WTC11 (cell line): Measurements from ENCODE around the gene AIDA.

ENCODE experiments used
- AFF4 ChIP-seq: sonication (generic); formaldehyde crosslinking; IDR thresholded peaks from 2 replicates; pipeline ENCODE4 v1.8.1; 2023; ENCODE audit warnings: mild to moderate bottlenecking, missing genetic modification reagents, borderline replicate concordance
- ARID4B ChIP-seq: sonication (generic); formaldehyde crosslinking; IDR thresholded peaks from 2 replicates; pipeline ENCODE4 v1.8.0; 2023; ENCODE audit warnings: missing genetic modification reagents, mild to moderate bottlenecking, borderline replicate concordance
- CTCF ChIP-seq: fragments of 200-600 bp; IDR thresholded peaks from 2 replicates; pipeline ENCODE4 v1.8.0; 2022; ENCODE audit warnings: antibody characterized with exemption
- ESRRA ChIP-seq: sonication (generic); formaldehyde crosslinking; IDR thresholded peaks from 2 replicates; pipeline ENCODE4 v1.8.1; 2022; ENCODE audit warnings: mild to moderate bottlenecking, missing genetic modification reagents, borderline replicate concordance
- SOX15 ChIP-seq: fragments of 250-450 bp; sonication (Bioruptor Pico); IDR thresholded peaks from 2 replicates; pipeline ENCODE4 v1.9.0; 2021; ENCODE audit warnings: mild to moderate bottlenecking
- ZBTB43 ChIP-seq: sonication (generic); formaldehyde crosslinking; IDR thresholded peaks from 2 replicates; pipeline ENCODE4 v1.8.1; 2023; ENCODE audit warnings: mild to moderate bottlenecking, missing genetic modification reagents

- TF ChIP-seq AFF4 (CRISPR knock-in tag) (no peak), ESRRA (CRISPR knock-in tag) (no peak), CTCF (no peak), ZBTB43 (CRISPR knock-in tag) (no peak), SOX15 (no peak), ARID4B (CRISPR knock-in tag) (no peak)
These were observed 1.0 kb upstream of the AIDA start for GRCh38 chr1:222713091-222713961.
